ENCODE data around the gene STIM2. TPM values are rescaled to one million over a fixed set of nuclear protein-coding genes. Genes with fewer than 3 reads are reported as not detected.

Gene STIM2
- total and polyA plus RNA-seq, 2 donors (not counting 1 experiment from before 2014, with no cell fraction given), result 48.6 to 96.0 TPM

GRCh38 chr4:26858035-26858918 is 2.4 kb upstream of the STIM2 start:
- ChIA-PET CTCF (interaction anchor here (1.0 to 1.6 kb wide), 6 partner anchors 27 to 273 kb away, joined by 3 to 6 read pairs (median 3); no protein-coding TSS in a partner anchor), POLR2A (interaction anchor here (0.5 to 1.6 kb wide), 8 partner anchors 11 to 274 kb away, joined by 3 to 6 read pairs (median 3); partner anchors contain the start of gene TBC1D19)
- Histone ChIP-seq H2AFZ (ENCODE audit: insufficient read depth, low read depth, low read length, poor library complexity, severe bottlenecking) (peak overlapping the region; percentile 72), H3K27ac (ENCODE audit: low read length in 2 of 2) (peak overlapping the region; percentile 81 to 82), H3K4me2 (replicated peaks; ENCODE audit: low read depth, low read length, poor library complexity, severe bottlenecking) (peak overlapping the region; percentile 96), H3K79me2 (ENCODE audit: control insufficient read depth, insufficient read depth, low read length) (peaks cover 39% of the 10 kb centered on the region), H3K4me1 (ENCODE audit: control insufficient read depth in 2 of 2, insufficient read depth in 2 of 2, low read length in 2 of 2) (peaks cover 30 to 36% of the 10 kb centered on the region in 2 donors), H3K9me3 (ENCODE audit: control extremely low read depth in 1 of 3, control insufficient read depth in 2 of 3, insufficient read depth in 1 of 3, low read length in 2 of 3) (no peaks in the 10 kb centered on the region), H3K36me3 (replicated peaks in 1 of 2; ENCODE audit: control extremely low read depth in 1 of 2, control insufficient read depth in 1 of 2, extremely low read depth in 1 of 2, insufficient read depth in 2 of 2, low read length in 1 of 2) (no peaks in the 10 kb centered on the region), H3K9ac (ENCODE audit: low read length) (peak overlapping the region; percentile 85), H4K20me1 (ENCODE audit: control insufficient read depth, insufficient read depth, low read length, poor library complexity, severe bottlenecking) (no peaks in the 10 kb centered on the region), H3K4me3 (ENCODE audit: control extremely low read depth in 1 of 5, extremely low read depth in 1 of 5, insufficient read depth in 1 of 5, low read depth in 2 of 5, low read length in 4 of 5) (peak overlapping the region; percentile 78 to 94 (median 89)), H3K27me3 (replicated peaks in 1 of 4; ENCODE audit: control extremely low read depth in 1 of 4, control insufficient read depth in 3 of 4, insufficient read depth in 4 of 4, low read length in 3 of 4) (no peaks in the 10 kb centered on the region)
- Mint-ChIP-seq H3K27ac (peak overlapping the region; percentile 90), H3K4me1 (peaks cover 44% of the 10 kb centered on the region), H3K9me3 (ENCODE audit: insufficient read depth) (no peaks in the 10 kb centered on the region), H3K4me3 (peak overlapping the region; percentile 100), H3K27me3 (no peaks in the 10 kb centered on the region)
- intact Hi-C loops (cut with micrococcal nuclease), result no loop called here
- WGBS (ENCODE audit: insufficient coverage), result under 1% methylated on average over 12 of the region's 17 CpGs
- ATAC-seq (ENCODE audit: low read depth) (no peak), DNase-seq (peak; percentile 15)
- no peak for TF ChIP-seq EZH2 (IDR thresholded peaks at IDR 0.05; ENCODE audit: borderline replicate concordance, insufficient read depth, low read depth, low read length, poor library complexity, severe bottlenecking)

- Histone ChIP-seq H3K9me3 (ENCODE audit: control extremely low read depth in 1 of 3, control insufficient read depth in 2 of 3, insufficient read depth in 1 of 3, low read length in 2 of 3) (no peaks in the 10 kb centered on the region), H3K27me3 (replicated peaks in 1 of 4; ENCODE audit: control extremely low read depth in 1 of 4, control insufficient read depth in 3 of 4, insufficient read depth in 4 of 4, low read length in 3 of 4) (no peaks in the 10 kb centered on the region), H3K4me1 (ENCODE audit: control insufficient read depth in 2 of 2, insufficient read depth in 2 of 2, low read length in 2 of 2) (peaks cover 30 to 43% of the 10 kb centered on the region in 2 donors), H3K4me3 (ENCODE audit: control extremely low read depth in 1 of 5, extremely low read depth in 1 of 5, insufficient read depth in 1 of 5, low read depth in 2 of 5, low read length in 4 of 5) (peak overlapping the region in 1 of 5 experiments; percentile 89), H3K9ac (ENCODE audit: low read length) (peak overlapping the region; percentile 85), H4K20me1 (ENCODE audit: control insufficient read depth, insufficient read depth, low read length, poor library complexity, severe bottlenecking) (peaks cover 6% of the 10 kb centered on the region), H2AFZ (ENCODE audit: insufficient read depth, low read depth, low read length, poor library complexity, severe bottlenecking) (no peak overlapping the region), H3K4me2 (replicated peaks; ENCODE audit: low read depth, low read length, poor library complexity, severe bottlenecking) (peak overlapping the region; percentile 96), H3K27ac (ENCODE audit: low read length in 2 of 2) (no peak overlapping the region), H3K36me3 (replicated peaks in 1 of 2; ENCODE audit: control extremely low read depth in 1 of 2, control insufficient read depth in 1 of 2, extremely low read depth in 1 of 2, insufficient read depth in 2 of 2, low read length in 1 of 2) (no peaks in the 10 kb centered on the region), H3K79me2 (ENCODE audit: control insufficient read depth, insufficient read depth, low read length) (peaks cover 46% of the 10 kb centered on the region)
- H3K27ac Mint-ChIP-seq, result peak overlapping the region; percentile 22
- peak overlapping the region; percentile 100 for H3K4me3 Mint-ChIP-seq
- WGBS (ENCODE audit: insufficient coverage), result no CpG with 5 or more reads among the region's 3 CpGs
- no peaks in the 10 kb centered on the region for H3K27me3 Mint-ChIP-seq
- H3K9me3 Mint-ChIP-seq (ENCODE audit: insufficient read depth), result no peaks in the 10 kb centered on the region
- TF ChIP-seq EZH2 (IDR thresholded peaks at IDR 0.05; ENCODE audit: borderline replicate concordance, insufficient read depth, low read depth, low read length, poor library complexity, severe bottlenecking), result no peak
- TF ChIP-seq CTCF (IDR thresholded peaks at IDR 0.05), result no peak
- POLR2A ChIA-PET, result interaction anchor here (0.5 kb wide), 1 partner anchor 33 kb away, joined by 3 read pairs; no protein-coding TSS in a partner anchor
- intact Hi-C loops (cut with micrococcal nuclease), result no loop called here
- CTCF ChIA-PET, result interaction anchor here (1.0 to 3.6 kb wide), 4 partner anchors 25 to 150 kb away, joined by 3 to 23 read pairs (median 3); no protein-coding TSS in a partner anchor
- DNase-seq (peak; percentile 14), ATAC-seq (ENCODE audit: low read depth) (no peak)
- peaks cover 51% of the 10 kb centered on the region for H3K4me1 Mint-ChIP-seq
These were observed 1.7 kb upstream of the STIM2 start for GRCh38 chr4:26858947-26859401.

Data from B cell (primary cell).